Subcutaneous abdominal adipose tissue (tissue), 5 donors: ENCODE measurements around the gene OSBPL3.

Source experiments
- H3K27ac ChIP-seq: one replicate; pipeline ENCODE4 v1.7.0; 2013; ENCODE audit warnings: low read depth, mild to moderate bottlenecking, inconsistent platforms, low read length, moderate library complexity
- H3K27me3 ChIP-seq, 5 donors: one replicate each; pipeline ENCODE4 v1.7.0; 2013; ENCODE audit warnings: low read length in 5 of 5, inconsistent platforms in 1 of 5; ENCODE audit not compliant: control insufficient read depth in 5 of 5, insufficient read depth in 4 of 5
- H3K36me3 ChIP-seq, 5 donors: one replicate each; pipeline ENCODE4 v1.7.0; 2013; ENCODE audit warnings: low read length in 5 of 5; ENCODE audit not compliant: control insufficient read depth in 5 of 5, insufficient read depth in 5 of 5
- H3K4me1 ChIP-seq, 5 donors: one replicate each; pipeline ENCODE4 v1.7.0; 2013; ENCODE audit warnings: low read length in 5 of 5, mild to moderate bottlenecking in 3 of 5, moderate library complexity in 1 of 5; ENCODE audit not compliant: control insufficient read depth in 5 of 5, insufficient read depth in 5 of 5
- H3K4me3 ChIP-seq, 5 donors: one replicate each; pipeline ENCODE4 v1.7.0; 2013; ENCODE audit warnings: low read length in 5 of 5, low read depth in 1 of 5
- H3K9ac ChIP-seq, 5 donors: one replicate each; pipeline ENCODE4 v1.7.0; 2013; ENCODE audit warnings: low read length in 5 of 5, mild to moderate bottlenecking in 4 of 5, moderate library complexity in 3 of 5
- H3K9me3 ChIP-seq, 5 donors: one replicate each; pipeline ENCODE4 v1.7.0; 2013; ENCODE audit warnings: low read length in 5 of 5; ENCODE audit not compliant: control insufficient read depth in 5 of 5
- donor health status: healthy.
- donor health status: healthy.
- donor health status: healthy.
- donor health status: healthy.
- donor health status: healthy.

Gene OSBPL3

GRCh38 chr7:24877790-24878311 is 102.1 kb downstream of the OSBPL3 start:
- Histone ChIP-seq H3K4me1 (peaks cover 0 to 15% (median 1%) of the 10 kb centered on the region in 5 donors), H3K9me3 (no peaks in the 10 kb centered on the region), H3K9ac (no peak overlapping the region), H3K27me3 (no peaks in the 10 kb centered on the region), H3K36me3 (no peaks in the 10 kb centered on the region), H3K27ac (no peak overlapping the region), H3K4me3 (no peak overlapping the region)

GRCh38 chr7:24874791-24875190 is 105.2 kb downstream of the OSBPL3 start:
- no peak overlapping the region for H3K27ac ChIP-seq
- no peaks in the 10 kb centered on the region for H3K9me3 ChIP-seq
- H3K27me3 ChIP-seq, result no peaks in the 10 kb centered on the region
- no peak overlapping the region for H3K4me3 ChIP-seq
- H3K36me3 ChIP-seq, result peaks cover 0 to 6% (median 5%) of the 10 kb centered on the region in 5 donors
- peaks cover 0 to 11% (median 0%) of the 10 kb centered on the region in 5 donors for H3K4me1 ChIP-seq
- H3K9ac ChIP-seq, result no peak overlapping the region

- no peak overlapping the region for H3K27ac ChIP-seq
These were observed 106.0 kb downstream of the OSBPL3 start for GRCh38 chr7:24873944-24874343.

GRCh38 chr7:24871770-24872169 is 108.2 kb downstream of the OSBPL3 start:
- Histone ChIP-seq H3K9me3 (no peaks in the 10 kb centered on the region), H3K9ac (no peak overlapping the region), H3K4me1 (no peaks in the 10 kb centered on the region)

More at GRCh38 chr7:24873944-24874343, 106.0 kb downstream of the OSBPL3 start:
- Histone ChIP-seq H3K4me1 (peaks cover 0 to 11% (median 0%) of the 10 kb centered on the region in 5 donors), H3K4me3 (no peak overlapping the region), H3K9me3 (no peaks in the 10 kb centered on the region), H3K9ac (no peak overlapping the region), H3K27me3 (no peaks in the 10 kb centered on the region), H3K36me3 (peaks cover 0 to 7% (median 5%) of the 10 kb centered on the region in 5 donors)

GRCh38 chr7:24870766-24871165 is 109.2 kb downstream of the OSBPL3 start:
- Histone ChIP-seq H3K4me3 (no peak overlapping the region), H3K4me1 (no peaks in the 10 kb centered on the region)

More at GRCh38 chr7:24871770-24872169, 108.2 kb downstream of the OSBPL3 start:
- H3K4me3 ChIP-seq, result no peak overlapping the region
- no peaks in the 10 kb centered on the region for H3K27me3 ChIP-seq
- H3K27ac ChIP-seq, result no peak overlapping the region
- peaks cover 0 to 7% (median 5%) of the 10 kb centered on the region in 5 donors for H3K36me3 ChIP-seq

GRCh38 chr7:24869572-24869971 is 110.4 kb downstream of the OSBPL3 start:
- H3K4me3 ChIP-seq, result no peak overlapping the region
- H3K9ac ChIP-seq, result no peak overlapping the region
- no peaks in the 10 kb centered on the region for H3K4me1 ChIP-seq
- no peaks in the 10 kb centered on the region for H3K9me3 ChIP-seq
- H3K27ac ChIP-seq, result no peak overlapping the region
- H3K36me3 ChIP-seq, result peaks cover 0 to 11% (median 6%) of the 10 kb centered on the region in 5 donors
- no peaks in the 10 kb centered on the region for H3K27me3 ChIP-seq

More at GRCh38 chr7:24870766-24871165, 109.2 kb downstream of the OSBPL3 start:
- Histone ChIP-seq H3K27me3 (no peaks in the 10 kb centered on the region), H3K9me3 (no peaks in the 10 kb centered on the region), H3K9ac (no peak overlapping the region), H3K27ac (no peak overlapping the region), H3K36me3 (peaks cover 0 to 7% (median 5%) of the 10 kb centered on the region in 5 donors)

- Histone ChIP-seq H3K9ac (no peak overlapping the region), H3K4me1 (no peaks in the 10 kb centered on the region), H3K4me3 (no peak overlapping the region), H3K27me3 (no peaks in the 10 kb centered on the region), H3K27ac (no peak overlapping the region), H3K9me3 (no peaks in the 10 kb centered on the region), H3K36me3 (peaks cover 0 to 11% (median 6%) of the 10 kb centered on the region in 5 donors)
These were observed 111.2 kb downstream of the OSBPL3 start for GRCh38 chr7:24868741-24869140.

GRCh38 chr7:24866004-24866615 is 113.9 kb downstream of the OSBPL3 start:
- Histone ChIP-seq H3K27ac (no peak overlapping the region), H3K4me3 (no peak overlapping the region), H3K36me3 (peaks cover 0 to 17% (median 7%) of the 10 kb centered on the region in 5 donors), H3K27me3 (no peaks in the 10 kb centered on the region), H3K4me1 (no peaks in the 10 kb centered on the region), H3K9ac (no peak overlapping the region), H3K9me3 (no peaks in the 10 kb centered on the region)

GRCh38 chr7:24864214-24864817 is 115.7 kb downstream of the OSBPL3 start:
- H3K27me3 ChIP-seq, result no peaks in the 10 kb centered on the region
- H3K9ac ChIP-seq, result no peak overlapping the region
- no peaks in the 10 kb centered on the region for H3K4me1 ChIP-seq
- no peak overlapping the region for H3K27ac ChIP-seq
- H3K9me3 ChIP-seq, result no peaks in the 10 kb centered on the region
- no peak overlapping the region for H3K4me3 ChIP-seq
- peaks cover 0 to 12% (median 0%) of the 10 kb centered on the region in 5 donors for H3K36me3 ChIP-seq

- H3K27me3 ChIP-seq, result no peaks in the 10 kb centered on the region
- H3K36me3 ChIP-seq, result peaks cover 0 to 12% (median 0%) of the 10 kb centered on the region in 5 donors
- no peaks in the 10 kb centered on the region for H3K9me3 ChIP-seq
- no peak overlapping the region for H3K4me3 ChIP-seq
- no peak overlapping the region for H3K9ac ChIP-seq
- no peaks in the 10 kb centered on the region for H3K4me1 ChIP-seq
- no peak overlapping the region for H3K27ac ChIP-seq
These were observed 116.4 kb downstream of the OSBPL3 start for GRCh38 chr7:24863626-24864025.
